Measurements from ENCODE around the gene ZBTB5. TPM values are rescaled to one million over a fixed set of nuclear protein-coding genes. Genes with fewer than 3 reads are reported as not detected.

ZBTB5 gene
- total and polyA plus RNA-seq, 9 of the 15 experiments (the other 6 are each of a cell fraction or from before 2014, with no cell fraction given) = 2.3 to 43.2 (median 15.5) TPM

GRCh38 chr9:37422289-37423104, 42.8 kb downstream of the ZBTB5 start, which contains the start of gene GRHPR (continued):
- TF ChIP-seq, protein P1, sequence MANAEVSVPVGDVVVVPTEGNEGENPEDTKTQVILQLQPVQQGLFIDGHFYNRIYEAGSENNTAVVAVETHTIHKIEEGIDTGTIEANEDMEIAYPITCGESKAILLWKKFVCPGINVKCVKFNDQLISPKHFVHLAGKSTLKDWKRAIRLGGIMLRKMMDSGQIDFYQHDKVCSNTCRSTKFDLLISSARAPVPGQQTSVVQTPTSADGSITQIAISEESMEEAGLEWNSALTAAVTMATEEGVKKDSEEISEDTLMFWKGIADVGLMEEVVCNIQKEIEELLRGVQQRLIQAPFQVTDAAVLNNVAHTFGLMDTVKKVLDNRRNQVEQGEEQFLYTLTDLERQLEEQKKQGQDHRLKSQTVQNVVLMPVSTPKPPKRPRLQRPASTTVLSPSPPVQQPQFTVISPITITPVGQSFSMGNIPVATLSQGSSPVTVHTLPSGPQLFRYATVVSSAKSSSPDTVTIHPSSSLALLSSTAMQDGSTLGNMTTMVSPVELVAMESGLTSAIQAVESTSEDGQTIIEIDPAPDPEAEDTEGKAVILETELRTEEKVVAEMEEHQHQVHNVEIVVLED (CRISPR knock-in tag; IDR thresholded peaks at IDR 0.05) = peak; percentile 96
- peak; percentile 24; the same call in 1 of the 2 replicates for TF ChIP-seq RREB1 (CRISPR knock-in tag; IDR thresholded peaks at IDR 0.05)
- TF ChIP-seq SOX6 (IDR thresholded peaks at IDR 0.05) = peak; percentile 48
- TF ChIP-seq ZNF133 (CRISPR knock-in tag; IDR thresholded peaks at IDR 0.05) = 0 out of 2 replicates have a peak, but pooled peaks have one; percentile 67
- peak; percentile 41; the same call in 1 of the 2 replicates for TF ChIP-seq NR4A1 (CRISPR knock-in tag; IDR thresholded peaks at IDR 0.05)
- no peak; the same call in 1 of the 2 replicates for TF ChIP-seq NR4A1 (tag; IDR thresholded peaks at IDR 0.05)
- peak; percentile 30; the same call in 1 of the 2 replicates for TF ChIP-seq ZBTB7A (IDR thresholded peaks at IDR 0.05; ENCODE audit: borderline replicate concordance, control insufficient read depth, low read depth, low read length)
- TF ChIP-seq GTF2E2 (tag; IDR thresholded peaks at IDR 0.05) = peak; percentile 77
- TF ChIP-seq PHF20 (IDR thresholded peaks at IDR 0.05; ENCODE audit: partially characterized antibody) = peak; percentile 84
- TF ChIP-seq PML (IDR thresholded peaks at IDR 0.05; ENCODE audit: low read length) = peak; percentile 38; the same call in 1 of the 2 replicates
- TF ChIP-seq NR2F6 (CRISPR knock-in tag; IDR thresholded peaks at IDR 0.05) = no peak
- TF ChIP-seq, protein P2, sequence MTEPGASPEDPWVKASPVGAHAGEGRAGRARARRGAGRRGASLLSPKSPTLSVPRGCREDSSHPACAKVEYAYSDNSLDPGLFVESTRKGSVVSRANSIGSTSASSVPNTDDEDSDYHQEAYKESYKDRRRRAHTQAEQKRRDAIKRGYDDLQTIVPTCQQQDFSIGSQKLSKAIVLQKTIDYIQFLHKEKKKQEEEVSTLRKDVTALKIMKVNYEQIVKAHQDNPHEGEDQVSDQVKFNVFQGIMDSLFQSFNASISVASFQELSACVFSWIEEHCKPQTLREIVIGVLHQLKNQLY (CRISPR knock-in tag; conservative IDR thresholded peaks at IDR 0.05) = 0 out of 4 replicates have a peak, but pooled peaks have one; percentile 61 to 71
- TF ChIP-seq, protein P3, sequence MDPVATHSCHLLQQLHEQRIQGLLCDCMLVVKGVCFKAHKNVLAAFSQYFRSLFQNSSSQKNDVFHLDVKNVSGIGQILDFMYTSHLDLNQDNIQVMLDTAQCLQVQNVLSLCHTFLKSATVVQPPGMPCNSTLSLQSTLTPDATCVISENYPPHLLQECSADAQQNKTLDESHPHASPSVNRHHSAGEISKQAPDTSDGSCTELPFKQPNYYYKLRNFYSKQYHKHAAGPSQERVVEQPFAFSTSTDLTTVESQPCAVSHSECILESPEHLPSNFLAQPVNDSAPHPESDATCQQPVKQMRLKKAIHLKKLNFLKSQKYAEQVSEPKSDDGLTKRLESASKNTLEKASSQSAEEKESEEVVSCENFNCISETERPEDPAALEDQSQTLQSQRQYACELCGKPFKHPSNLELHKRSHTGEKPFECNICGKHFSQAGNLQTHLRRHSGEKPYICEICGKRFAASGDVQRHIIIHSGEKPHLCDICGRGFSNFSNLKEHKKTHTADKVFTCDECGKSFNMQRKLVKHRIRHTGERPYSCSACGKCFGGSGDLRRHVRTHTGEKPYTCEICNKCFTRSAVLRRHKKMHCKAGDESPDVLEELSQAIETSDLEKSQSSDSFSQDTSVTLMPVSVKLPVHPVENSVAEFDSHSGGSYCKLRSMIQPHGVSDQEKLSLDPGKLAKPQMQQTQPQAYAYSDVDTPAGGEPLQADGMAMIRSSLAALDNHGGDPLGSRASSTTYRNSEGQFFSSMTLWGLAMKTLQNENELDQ (CRISPR knock-in tag; IDR thresholded peaks at IDR 0.05; ENCODE audit: borderline replicate concordance) = peak; percentile 59; the same call in 1 of the 2 replicates
- TF ChIP-seq SIN3A (IDR thresholded peaks at IDR 0.05; ENCODE audit: borderline replicate concordance in 2 of 2, control insufficient read depth in 1 of 2, low read depth in 2 of 2, low read length in 2 of 2) = peak; percentile 35 to 84; a peak in 2 of 4 replicates
- peak; percentile 50 for TF ChIP-seq RBM22 (IDR thresholded peaks at IDR 0.05; ENCODE audit: low read depth, low read length, poor library complexity, severe bottlenecking)

Data from K562 (cell line).